Bronchial epithelial cell (primary cell): ENCODE results near the gene HS3ST3B1. TPM values are rescaled to one million over a fixed set of nuclear protein-coding genes. Genes with fewer than 3 reads are reported as not detected.

Experiments used
- DNase-seq: peaks from one replicate; pipeline ENCODE4 v3.0.0-alpha.2; 2010; ENCODE audit warnings: low read depth
- FAIRE-seq: peaks from 2 replicates; lab custom pipeline; 2011; peaks lifted over from hg19 to GRCh38; lab: Jason Lieb, UNC
- H3K27me3 ChIP-seq: 2 replicates; pipeline ENCODE4 v1.5.1; 2011; ENCODE audit warnings: low read length; ENCODE audit not compliant: control insufficient read depth, insufficient read depth
- H3K36me3 ChIP-seq: 2 replicates; pipeline ENCODE4 v1.5.1; 2011; ENCODE audit warnings: low read length; ENCODE audit not compliant: control insufficient read depth, insufficient read depth
- H3K4me3 ChIP-seq: 2 replicates; pipeline ENCODE4 v1.5.1; 2011; ENCODE audit warnings: mild to moderate bottlenecking, low read depth, low read length, control low read depth
- CTCF ChIP-seq: IDR thresholded peaks from 2 replicates; pipeline ENCODE4 v1.5.1; 2011; ENCODE audit warnings: mild to moderate bottlenecking, moderate library complexity, low read length, control low read depth, inconsistent platforms; ENCODE audit not compliant: insufficient read depth, severe bottlenecking
- total RNA-seq: library from RNA; depleted of rRNA; stranded (reverse); fragments of >200 nt; gene quantifications from 2 replicates; pipeline ENCODE4 v1.2.1, GENCODE V29; 2014

The HS3ST3B1 gene
- total RNA-seq, 1 donor from 2014 or later: 0.53 TPM

- FAIRE-seq: no peak
These were observed 60.6 kb downstream of the HS3ST3B1 start for GRCh38 chr17:14361470-14361869.

DNA sequence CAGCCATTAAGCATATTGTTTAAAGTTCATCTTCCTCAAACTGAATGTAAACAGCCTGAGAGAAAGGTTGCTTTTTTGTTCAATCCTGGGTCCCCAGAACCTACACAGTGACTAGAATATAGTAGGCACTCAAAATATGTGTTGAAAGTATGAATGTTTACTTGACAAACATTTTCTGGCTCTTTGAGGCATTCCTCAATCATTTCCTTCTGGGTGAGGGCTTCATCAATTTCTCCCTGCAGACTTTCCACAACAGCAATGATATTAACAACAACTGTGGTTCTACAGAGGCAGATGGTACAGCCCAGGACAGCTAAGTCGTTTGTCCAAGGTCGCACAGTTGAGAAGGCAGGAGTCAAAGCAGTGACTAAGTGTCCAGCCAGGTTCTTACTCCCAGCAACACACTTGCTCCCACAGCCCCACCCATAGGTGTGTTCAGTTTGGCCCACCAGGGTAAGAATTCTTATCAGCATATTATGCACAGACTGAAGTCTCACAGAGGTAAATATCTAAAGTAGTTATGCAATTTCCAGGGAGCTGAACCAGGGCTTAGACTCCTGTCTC is 61.1 kb downstream of the HS3ST3B1 start:
- no peak for FAIRE-seq
- Histone ChIP-seq H3K27me3 (no peaks in the 10 kb centered on the region), H3K4me3 (no peak overlapping the region), H3K36me3 (no peaks in the 10 kb centered on the region)
- no peak for TF ChIP-seq CTCF
- no peak for DNase-seq

More at GRCh38 chr17:14361470-14361869, 60.6 kb downstream of the HS3ST3B1 start:
- no peak for DNase-seq
- no peak overlapping the region for H3K4me3 ChIP-seq
- no peaks in the 10 kb centered on the region for H3K27me3 ChIP-seq
- TF ChIP-seq CTCF: no peak
- H3K36me3 ChIP-seq: no peaks in the 10 kb centered on the region

GRCh38 chr17:14366199-14366598 is 65.3 kb downstream of the HS3ST3B1 start:
- DNase-seq: no peak
- no peak for FAIRE-seq
- TF ChIP-seq CTCF: no peak
- H3K27me3 ChIP-seq: no peaks in the 10 kb centered on the region
- no peaks in the 10 kb centered on the region for H3K36me3 ChIP-seq
- H3K4me3 ChIP-seq: no peak overlapping the region

- DNase-seq: no peak
- Histone ChIP-seq H3K27me3 (no peaks in the 10 kb centered on the region), H3K4me3 (no peak overlapping the region), H3K36me3 (no peaks in the 10 kb centered on the region)
- no peak for FAIRE-seq
- no peak for TF ChIP-seq CTCF
These were observed 71.6 kb downstream of the HS3ST3B1 start for GRCh38 chr17:14372461-14372860.

DNA sequence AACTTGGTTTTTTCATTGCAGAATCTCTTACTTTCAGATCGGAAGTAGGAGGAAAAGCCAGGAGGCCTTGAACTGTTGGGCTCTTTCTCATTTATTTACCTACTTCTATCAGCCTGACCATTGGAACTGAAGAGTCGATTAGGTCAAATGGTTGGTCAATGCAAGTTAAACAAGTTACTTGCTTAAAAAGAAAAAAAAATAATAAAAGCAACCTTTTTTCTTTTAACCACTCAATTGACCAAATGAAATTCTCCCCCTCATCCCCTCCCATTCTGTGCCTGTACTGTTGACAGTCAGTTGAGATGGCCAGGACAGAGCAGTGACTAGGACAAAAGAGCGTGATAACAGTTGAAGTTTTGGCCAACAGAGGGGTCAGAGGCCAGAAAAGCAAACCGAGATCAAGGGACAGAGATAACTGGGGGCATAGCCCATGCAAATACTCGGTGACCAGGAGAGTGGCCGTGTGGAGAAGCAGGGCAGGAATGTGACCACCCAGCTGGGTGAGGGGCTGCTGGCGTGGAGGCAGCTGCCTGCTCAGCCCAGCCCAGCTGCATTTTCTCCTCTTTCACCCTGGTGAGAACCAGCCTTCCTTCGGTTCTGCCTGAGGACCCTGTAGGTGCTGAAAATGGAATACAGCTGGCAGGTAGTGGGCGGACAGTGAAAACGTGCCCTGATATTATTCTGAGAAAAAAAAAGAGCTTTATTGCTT is 72.2 kb downstream of the HS3ST3B1 start:
- no peaks in the 10 kb centered on the region for H3K36me3 ChIP-seq
- H3K27me3 ChIP-seq: no peaks in the 10 kb centered on the region
- TF ChIP-seq CTCF: no peak
- DNase-seq (no peak), FAIRE-seq (peak; percentile 60)
- H3K4me3 ChIP-seq: no peak overlapping the region
